ENCODE results near the gene PRDM15.

PRDM15 gene

DNA sequence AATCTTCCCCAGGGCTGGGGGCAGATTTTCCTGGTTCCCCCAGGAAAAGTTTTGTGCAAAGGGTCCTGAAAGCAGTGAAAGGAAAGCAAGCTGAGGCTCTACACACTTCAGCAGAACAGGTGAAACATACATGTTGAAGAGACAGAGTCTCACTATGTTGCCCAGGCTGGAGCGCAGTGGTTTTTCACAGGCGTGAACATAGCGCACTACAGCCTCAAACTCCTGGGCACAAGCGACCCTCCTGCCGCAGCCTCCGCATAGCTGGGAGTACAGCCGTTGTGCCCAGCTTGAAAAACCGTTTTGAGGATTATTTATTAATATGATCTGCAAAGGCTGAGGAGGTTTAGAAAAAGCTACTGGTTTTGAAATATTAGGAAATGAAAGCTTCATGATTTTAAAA is 11.8 kb downstream of the PRDM15 start:
- peak overlapping the region; percentile 88 for H3K4me2 ChIP-seq (ENCODE audit: low read length)
- no peaks in the 10 kb centered on the region; the same call in 1 of the 2 replicates for H3K9me3 ChIP-seq (ENCODE audit: insufficient read depth, low read length)
- peaks cover 78% of the 10 kb centered on the region for H3K4me1 ChIP-seq (ENCODE audit: low read length)
- H3K27me3 ChIP-seq (ENCODE audit: low read depth, low read length), result no peaks in the 10 kb centered on the region
- no peak overlapping the region for H2AFZ ChIP-seq (ENCODE audit: low read depth, low read length)
- peak overlapping the region; percentile 12; the same call in 1 of the 2 replicates for H3K4me3 ChIP-seq (ENCODE audit: low read length)
- no peak overlapping the region for H3K9ac ChIP-seq (ENCODE audit: low read length)
- peak overlapping the region; percentile 77 for H3K27ac ChIP-seq (ENCODE audit: low read length)
- peaks cover 8% of the 10 kb centered on the region; the same call in 1 of the 2 replicates for H3K79me2 ChIP-seq (ENCODE audit: low read length)
- no peak for TF ChIP-seq EZH2phosphoT487 (IDR thresholded peaks at IDR 0.05; ENCODE audit: low read depth)
- TF ChIP-seq, protein P1, sequence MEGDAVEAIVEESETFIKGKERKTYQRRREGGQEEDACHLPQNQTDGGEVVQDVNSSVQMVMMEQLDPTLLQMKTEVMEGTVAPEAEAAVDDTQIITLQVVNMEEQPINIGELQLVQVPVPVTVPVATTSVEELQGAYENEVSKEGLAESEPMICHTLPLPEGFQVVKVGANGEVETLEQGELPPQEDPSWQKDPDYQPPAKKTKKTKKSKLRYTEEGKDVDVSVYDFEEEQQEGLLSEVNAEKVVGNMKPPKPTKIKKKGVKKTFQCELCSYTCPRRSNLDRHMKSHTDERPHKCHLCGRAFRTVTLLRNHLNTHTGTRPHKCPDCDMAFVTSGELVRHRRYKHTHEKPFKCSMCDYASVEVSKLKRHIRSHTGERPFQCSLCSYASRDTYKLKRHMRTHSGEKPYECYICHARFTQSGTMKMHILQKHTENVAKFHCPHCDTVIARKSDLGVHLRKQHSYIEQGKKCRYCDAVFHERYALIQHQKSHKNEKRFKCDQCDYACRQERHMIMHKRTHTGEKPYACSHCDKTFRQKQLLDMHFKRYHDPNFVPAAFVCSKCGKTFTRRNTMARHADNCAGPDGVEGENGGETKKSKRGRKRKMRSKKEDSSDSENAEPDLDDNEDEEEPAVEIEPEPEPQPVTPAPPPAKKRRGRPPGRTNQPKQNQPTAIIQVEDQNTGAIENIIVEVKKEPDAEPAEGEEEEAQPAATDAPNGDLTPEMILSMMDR (IDR thresholded peaks at IDR 0.05; ENCODE audit: low read depth, low read length), result no peak
- no peaks in the 10 kb centered on the region for H3K36me3 ChIP-seq (replicated peaks; ENCODE audit: low read depth, low read length)
- H4K20me1 ChIP-seq (ENCODE audit: insufficient read depth, low read length), result no peaks in the 10 kb centered on the region

DNA sequence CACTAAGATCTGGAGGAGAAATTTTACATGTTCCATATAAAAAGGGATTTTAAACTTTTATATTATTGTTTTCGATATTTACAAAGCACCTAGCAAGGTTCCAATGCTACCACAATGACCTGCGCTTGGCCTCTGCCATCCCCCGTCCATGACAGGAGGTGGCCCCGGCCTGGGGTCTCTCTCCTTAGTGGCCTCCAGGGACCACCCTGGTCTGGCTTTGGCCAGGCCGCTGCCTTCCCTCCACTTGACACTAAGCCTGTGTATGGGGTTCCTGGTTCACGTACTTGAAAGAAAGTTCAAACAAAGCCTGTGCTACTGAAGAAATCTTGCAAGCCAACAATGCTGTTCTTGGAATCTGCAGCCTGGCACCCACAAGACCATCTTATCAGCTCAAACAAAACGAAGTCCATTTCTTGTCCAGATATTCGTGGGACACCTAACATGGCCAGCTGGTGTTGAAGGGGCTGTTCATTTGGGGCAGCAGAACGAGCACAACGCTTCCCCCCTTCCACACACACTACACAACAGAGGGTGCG is 12.8 kb downstream of the PRDM15 start:
- H4K20me1 ChIP-seq (ENCODE audit: insufficient read depth, low read length), result no peaks in the 10 kb centered on the region
- no peak overlapping the region for H2AFZ ChIP-seq (ENCODE audit: low read depth, low read length)
- no peaks in the 10 kb centered on the region for H3K36me3 ChIP-seq (replicated peaks; ENCODE audit: low read depth, low read length)
- H3K27ac ChIP-seq (ENCODE audit: low read length), result peak overlapping the region; percentile 77; the same call in 1 of the 2 replicates
- no peak overlapping the region for H3K4me3 ChIP-seq (ENCODE audit: low read length)
- TF ChIP-seq, protein P1 (IDR thresholded peaks at IDR 0.05; ENCODE audit: low read depth, low read length), result no peak
- no peak for TF ChIP-seq EZH2phosphoT487 (IDR thresholded peaks at IDR 0.05; ENCODE audit: low read depth)
- H3K4me1 ChIP-seq (ENCODE audit: low read length), result peaks cover 87% of the 10 kb centered on the region
- H3K4me2 ChIP-seq (ENCODE audit: low read length), result peak overlapping the region; percentile 88
- H3K27me3 ChIP-seq (ENCODE audit: low read depth, low read length), result no peaks in the 10 kb centered on the region
- peaks cover 8% of the 10 kb centered on the region; the same call in 1 of the 2 replicates for H3K79me2 ChIP-seq (ENCODE audit: low read length)
- no peaks in the 10 kb centered on the region; the same call in 1 of the 2 replicates for H3K9me3 ChIP-seq (ENCODE audit: insufficient read depth, low read length)
- H3K9ac ChIP-seq (ENCODE audit: low read length), result no peak overlapping the region

DNA sequence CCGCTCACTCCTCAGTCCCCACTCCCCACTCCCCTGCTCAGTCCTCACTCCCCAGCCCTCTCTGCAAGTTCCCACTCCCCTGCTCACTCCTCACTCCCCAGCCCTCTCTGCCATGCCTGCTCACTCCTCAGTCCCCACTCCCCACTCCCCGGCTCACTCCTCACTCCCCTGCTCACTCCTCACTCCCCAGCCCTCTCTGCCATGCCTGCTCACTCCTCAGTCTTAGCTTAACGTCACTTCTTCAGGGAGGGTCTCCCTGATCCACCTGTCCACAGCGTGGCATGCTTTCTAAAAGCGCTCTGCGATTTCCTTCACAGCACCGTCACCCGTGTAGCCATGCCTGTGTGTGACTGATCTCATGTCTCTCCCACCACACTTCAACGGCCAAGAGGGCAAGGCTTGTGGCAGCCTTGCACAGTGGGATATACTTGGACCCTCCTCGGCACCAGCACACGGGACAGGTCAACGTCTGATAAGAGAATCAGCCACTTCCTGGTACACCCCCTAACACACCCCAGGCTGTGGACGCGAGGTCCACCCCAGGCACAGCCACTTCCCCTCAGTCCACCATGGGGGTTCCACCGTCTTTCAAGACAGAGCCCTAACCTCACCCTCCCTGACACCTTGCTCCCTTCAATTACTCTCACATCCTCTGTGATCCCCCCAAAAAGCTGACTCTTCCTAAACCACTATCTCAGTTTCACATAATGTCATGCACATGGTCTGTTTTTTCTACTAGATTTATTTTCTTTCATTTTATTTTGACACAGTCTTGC is 14.0 kb downstream of the PRDM15 start:
- H3K36me3 ChIP-seq (replicated peaks; ENCODE audit: low read depth, low read length), result no peaks in the 10 kb centered on the region
- peak overlapping the region; percentile 88 for H3K4me2 ChIP-seq (ENCODE audit: low read length)
- peak overlapping the region; percentile 62 for H3K4me3 ChIP-seq (ENCODE audit: low read length)
- TF ChIP-seq EZH2phosphoT487 (IDR thresholded peaks at IDR 0.05; ENCODE audit: low read depth), result no peak
- TF ChIP-seq, protein P1 (IDR thresholded peaks at IDR 0.05; ENCODE audit: low read depth, low read length), result no peak
- H3K9ac ChIP-seq (ENCODE audit: low read length), result peak overlapping the region; percentile 59; the same call in 1 of the 2 replicates
- H3K27me3 ChIP-seq (ENCODE audit: low read depth, low read length), result no peaks in the 10 kb centered on the region
- peak overlapping the region; percentile 56 for H3K27ac ChIP-seq (ENCODE audit: low read length)
- no peaks in the 10 kb centered on the region for H4K20me1 ChIP-seq (ENCODE audit: insufficient read depth, low read length)
- H2AFZ ChIP-seq (ENCODE audit: low read depth, low read length), result no peak overlapping the region
- H3K9me3 ChIP-seq (ENCODE audit: insufficient read depth, low read length), result no peaks in the 10 kb centered on the region; the same call in 1 of the 2 replicates
- peaks cover 8% of the 10 kb centered on the region; the same call in 1 of the 2 replicates for H3K79me2 ChIP-seq (ENCODE audit: low read length)
- peaks cover 87% of the 10 kb centered on the region for H3K4me1 ChIP-seq (ENCODE audit: low read length)

DNA sequence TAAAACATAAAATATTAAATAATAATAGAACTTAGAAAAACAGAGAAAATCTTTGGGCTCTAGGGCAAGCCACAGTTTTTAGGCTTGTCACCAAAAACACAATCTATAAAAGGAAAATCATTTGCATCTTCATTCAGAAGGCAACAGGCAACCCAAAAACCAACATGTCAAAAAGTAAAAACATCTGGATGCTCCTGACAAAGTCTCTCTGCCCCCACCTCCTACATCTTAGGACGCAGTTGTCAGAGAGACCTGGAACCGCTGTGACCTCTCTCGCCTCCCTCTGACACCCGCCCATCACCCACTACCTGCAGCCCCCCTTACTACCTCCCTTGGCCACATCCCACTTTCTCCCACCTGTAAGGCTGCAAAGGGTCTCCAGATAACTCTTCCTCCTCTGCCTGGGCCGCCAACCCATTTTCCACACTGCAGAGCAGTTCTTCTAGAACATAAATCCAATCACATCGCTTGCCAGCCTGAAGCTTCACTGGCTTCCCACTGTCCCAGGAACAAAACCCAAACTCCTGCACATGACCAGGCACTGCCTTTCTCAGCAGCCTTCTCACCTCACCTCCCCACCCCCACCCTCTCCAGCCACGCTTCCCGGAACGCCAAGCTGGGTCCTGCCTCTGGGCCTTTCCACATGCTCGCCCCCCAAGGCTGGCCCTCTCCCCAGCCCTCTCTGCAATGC is 14.7 kb downstream of the PRDM15 start:
- no peak overlapping the region for H3K9ac ChIP-seq (ENCODE audit: low read length)
- no peaks in the 10 kb centered on the region for H3K27me3 ChIP-seq (ENCODE audit: low read depth, low read length)
- no peaks in the 10 kb centered on the region for H3K36me3 ChIP-seq (replicated peaks; ENCODE audit: low read depth, low read length)
- H3K9me3 ChIP-seq (ENCODE audit: insufficient read depth, low read length), result no peaks in the 10 kb centered on the region; the same call in 1 of the 2 replicates
- peaks cover 82% of the 10 kb centered on the region for H3K4me1 ChIP-seq (ENCODE audit: low read length)
- TF ChIP-seq EZH2phosphoT487 (IDR thresholded peaks at IDR 0.05; ENCODE audit: low read depth), result no peak
- TF ChIP-seq, protein P1 (IDR thresholded peaks at IDR 0.05; ENCODE audit: low read depth, low read length), result no peak
- H3K4me2 ChIP-seq (ENCODE audit: low read length), result peak overlapping the region; percentile 88
- H2AFZ ChIP-seq (ENCODE audit: low read depth, low read length), result no peak overlapping the region
- peak overlapping the region; percentile 56 for H3K27ac ChIP-seq (ENCODE audit: low read length)
- peaks cover 8% of the 10 kb centered on the region; the same call in 1 of the 2 replicates for H3K79me2 ChIP-seq (ENCODE audit: low read length)
- 0 out of 2 replicates have a peak overlapping the region, but pooled peaks have one; percentile 62 for H3K4me3 ChIP-seq (ENCODE audit: low read length)
- no peaks in the 10 kb centered on the region for H4K20me1 ChIP-seq (ENCODE audit: insufficient read depth, low read length)

Data from OCI-LY3 (cell line).